GM19239 (cell line): ENCODE measurements around the gene SAMSN1.

Experiments used
- DNase-seq: peaks from one replicate; pipeline ENCODE4 v3.0.0; 2011; ENCODE audit warnings: low spot score; ENCODE audit not compliant: insufficient read length
- FAIRE-seq: peaks from 2 replicates; lab custom pipeline; 2011; peaks lifted over from hg19 to GRCh38; lab: Jason Lieb, UNC

The SAMSN1 gene

GRCh38 chr21:14492931-14493330 is 53.2 kb downstream of the SAMSN1 start:
- no peak for FAIRE-seq
- no peak for DNase-seq

DNA sequence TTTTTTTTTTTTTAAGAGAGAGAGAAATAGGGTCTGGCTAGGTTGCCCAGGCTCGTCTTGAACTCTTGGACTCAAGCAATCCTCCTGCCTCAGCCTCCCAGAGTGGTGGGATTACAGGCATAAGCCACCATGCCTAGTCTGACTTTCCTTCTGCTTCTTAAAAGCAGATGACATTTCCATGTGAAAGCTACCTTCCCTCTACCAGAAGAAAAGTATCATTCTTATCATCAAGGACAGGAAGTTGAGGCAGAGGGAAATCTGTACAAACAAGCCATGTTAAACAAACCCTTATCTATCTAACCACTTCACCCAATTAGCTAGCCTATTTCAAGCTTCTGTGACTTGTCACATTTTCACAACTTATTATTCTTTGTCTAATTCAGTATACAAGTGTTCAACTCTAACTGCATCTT is 54.8 kb downstream of the SAMSN1 start:
- FAIRE-seq: peak; percentile 11
- no peak for DNase-seq

GRCh38 chr21:14488672-14489204 is 57.4 kb downstream of the SAMSN1 start:
- peak; percentile 26 for FAIRE-seq
- no peak for DNase-seq

DNA sequence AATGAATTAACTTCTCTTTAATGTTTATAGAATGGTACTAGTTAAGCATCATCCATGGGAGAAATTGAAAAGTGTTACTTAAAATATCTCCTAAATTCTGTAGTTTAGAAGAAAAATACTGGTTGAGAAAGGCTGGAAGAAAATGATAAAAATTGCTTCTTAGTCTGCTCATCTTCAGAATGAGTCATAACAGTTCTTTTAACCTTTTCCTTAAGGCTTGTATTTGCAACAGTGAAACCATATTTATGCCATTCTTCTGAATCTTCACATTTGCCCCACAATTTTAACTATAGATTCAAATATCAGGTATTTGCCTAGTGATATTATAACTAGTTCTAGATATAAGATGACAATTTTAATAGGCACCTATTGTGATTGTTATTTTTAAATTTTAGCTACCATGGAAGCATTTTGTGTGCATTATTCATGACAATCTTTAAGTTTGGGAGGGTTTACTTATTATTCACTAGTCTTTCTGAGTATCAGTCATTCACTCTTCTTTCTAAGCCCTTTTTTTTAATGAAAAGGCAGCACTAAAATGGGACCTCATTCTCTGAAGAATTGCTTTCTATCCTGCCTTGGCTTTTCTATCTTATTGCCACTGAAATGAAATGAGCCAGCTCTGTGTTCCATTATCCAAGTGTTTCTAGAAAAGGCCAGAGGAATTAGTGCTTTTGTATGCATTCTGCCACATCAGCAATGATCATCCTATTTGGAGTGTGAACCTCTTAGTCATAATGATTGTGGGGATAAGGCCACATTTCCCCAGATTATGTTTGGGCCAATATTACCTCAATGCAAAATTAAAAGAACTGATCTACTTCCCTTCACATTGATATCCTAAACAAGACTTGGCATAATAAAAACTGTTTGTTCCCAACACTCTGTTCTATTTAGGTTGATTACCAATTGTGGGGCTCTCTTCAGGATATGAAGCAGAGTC is 58.4 kb downstream of the SAMSN1 start:
- DNase-seq (no peak), FAIRE-seq (peak; percentile 75)

DNA sequence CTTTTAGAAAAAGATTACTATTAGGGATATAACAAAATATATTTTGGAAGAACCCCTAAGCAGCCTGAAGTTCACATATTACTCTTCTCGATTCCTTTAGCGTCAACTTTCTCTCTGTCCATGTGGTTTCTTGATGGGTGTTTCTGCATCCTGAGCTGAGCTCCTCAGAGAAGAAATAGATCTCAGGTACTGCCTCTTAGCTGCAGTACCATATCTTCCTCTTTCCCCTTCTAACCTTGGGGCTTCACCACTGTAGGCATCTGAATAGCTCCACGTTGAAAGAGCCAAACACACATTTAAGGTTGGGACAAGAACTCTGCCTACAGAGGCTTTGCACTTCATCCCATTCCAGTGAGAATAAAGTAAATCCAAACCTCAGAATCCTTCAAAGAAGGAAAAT is 59.2 kb downstream of the SAMSN1 start:
- no peak for DNase-seq
- FAIRE-seq: peak; percentile 66

- FAIRE-seq: peak; percentile 72
Observed at GRCh38 chr21:14484188-14485009, 61.7 kb downstream of the SAMSN1 start.

GRCh38 chr21:14483296-14483695 is 62.8 kb downstream of the SAMSN1 start:
- no peak for DNase-seq
- FAIRE-seq: no peak

More at GRCh38 chr21:14484188-14485009, 61.7 kb downstream of the SAMSN1 start:
- DNase-seq: no peak

DNA sequence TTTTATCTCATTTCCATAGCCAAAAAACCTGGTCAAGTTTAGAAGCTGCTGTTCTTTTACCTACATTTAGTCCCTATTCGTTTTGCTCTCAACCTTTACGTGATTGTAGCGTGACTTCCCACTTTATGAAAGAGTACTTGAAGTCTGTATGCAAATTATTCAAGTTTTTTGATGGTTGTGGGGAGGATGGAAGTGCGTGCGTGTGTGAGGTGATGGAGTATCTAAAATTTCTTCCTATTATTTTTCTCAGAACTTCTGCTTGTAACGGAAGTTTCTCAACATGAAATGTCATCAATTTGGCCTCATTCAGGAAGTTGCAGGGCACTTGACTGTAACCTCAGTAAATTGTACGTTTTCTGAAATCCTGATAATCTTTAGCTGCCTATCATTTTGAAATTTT is 64.0 kb downstream of the SAMSN1 start:
- FAIRE-seq (peak; percentile 55), DNase-seq (no peak)

GRCh38 chr21:14480411-14481031 is 65.6 kb downstream of the SAMSN1 start:
- DNase-seq: no peak
- FAIRE-seq: peak; percentile 21

DNA sequence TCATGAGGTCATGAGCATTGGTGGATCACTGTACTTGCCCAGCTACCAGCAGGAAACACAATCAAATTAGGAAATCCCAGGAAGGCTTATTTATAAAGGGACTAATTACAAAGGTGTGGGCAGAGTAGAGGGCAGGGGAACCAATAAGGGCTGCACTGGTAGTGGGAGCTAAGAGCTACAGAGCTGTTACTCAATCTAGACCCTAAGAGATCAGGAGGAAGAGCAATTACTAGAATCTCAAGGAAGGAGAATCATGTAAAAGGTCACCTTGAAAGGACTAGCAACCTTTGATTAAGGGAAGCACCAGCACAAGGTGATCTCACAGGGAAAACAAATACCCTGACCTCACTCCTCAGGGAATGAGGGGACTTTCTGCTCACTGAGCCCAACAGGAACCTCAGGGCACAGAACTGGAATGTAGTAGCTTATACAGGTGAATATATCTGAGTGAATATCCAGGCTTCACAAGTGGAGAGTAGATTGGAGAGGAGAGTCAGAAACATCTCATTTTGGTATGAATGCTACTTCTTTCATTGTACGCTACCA is 66.8 kb downstream of the SAMSN1 start:
- FAIRE-seq: peak; percentile 23
- no peak for DNase-seq

DNA sequence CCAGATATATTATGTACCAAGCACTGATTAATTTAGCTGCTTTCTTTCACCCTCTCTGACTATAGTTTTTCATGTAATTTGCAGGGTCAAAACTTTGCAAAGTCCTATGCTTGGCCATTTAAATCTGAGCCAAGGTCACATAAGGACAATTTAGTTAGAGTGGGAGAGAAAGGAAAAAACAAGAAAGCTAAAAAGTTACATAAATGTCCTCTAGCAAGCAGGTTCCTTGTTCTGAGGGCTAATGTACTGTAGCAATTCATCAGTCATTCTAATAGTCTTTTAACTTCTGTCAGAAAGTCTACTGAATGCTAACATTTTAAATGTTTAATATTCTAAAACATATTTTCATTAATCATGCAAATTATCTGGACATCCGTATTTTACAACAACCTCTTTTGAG is 68.3 kb downstream of the SAMSN1 start:
- DNase-seq (no peak), FAIRE-seq (no peak)

DNA sequence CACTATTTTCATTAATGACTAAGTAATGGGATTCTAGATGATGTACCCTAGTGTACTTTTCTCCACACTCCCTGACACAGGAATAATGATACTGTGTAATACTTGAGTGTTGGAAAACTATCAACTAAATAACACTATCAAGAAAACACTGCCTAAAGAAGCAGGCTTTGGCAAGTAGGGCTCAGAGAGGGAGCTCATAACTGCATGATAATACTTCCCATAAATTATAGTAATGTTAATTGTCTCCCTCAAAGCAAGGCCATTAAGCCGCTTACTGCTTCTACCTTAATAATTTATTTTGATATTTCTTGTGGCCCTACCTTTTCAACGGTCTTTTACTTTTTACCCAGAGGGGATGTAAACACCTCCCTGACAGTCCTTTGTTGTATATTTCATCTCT is 69.0 kb downstream of the SAMSN1 start:
- DNase-seq (no peak), FAIRE-seq (no peak)

GRCh38 chr21:14474995-14475394 is 71.1 kb downstream of the SAMSN1 start:
- FAIRE-seq: no peak
- DNase-seq: no peak

GRCh38 chr21:14469641-14470040 is 76.5 kb downstream of the SAMSN1 start:
- FAIRE-seq: no peak
- DNase-seq: no peak

DNA sequence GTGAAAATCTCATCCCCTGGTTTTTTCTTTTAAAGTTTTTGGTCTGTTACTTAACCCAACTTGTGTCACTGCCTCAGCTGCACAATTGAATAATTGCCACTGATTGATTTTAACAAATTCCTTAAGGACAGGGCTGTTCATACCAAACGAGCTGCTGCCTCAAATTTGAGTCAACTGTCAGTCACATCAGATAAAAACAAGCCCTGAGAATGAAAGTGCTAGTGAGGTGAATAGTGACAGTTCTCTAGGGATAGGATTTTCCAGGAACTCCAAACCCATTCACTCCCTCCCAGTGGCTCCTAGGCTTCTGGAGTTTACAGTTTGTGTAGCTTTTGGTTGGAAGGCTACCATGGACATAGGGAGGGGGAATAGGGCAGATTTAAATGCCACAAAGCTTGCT is 79.4 kb downstream of the SAMSN1 start:
- DNase-seq (no peak), FAIRE-seq (no peak)

DNA sequence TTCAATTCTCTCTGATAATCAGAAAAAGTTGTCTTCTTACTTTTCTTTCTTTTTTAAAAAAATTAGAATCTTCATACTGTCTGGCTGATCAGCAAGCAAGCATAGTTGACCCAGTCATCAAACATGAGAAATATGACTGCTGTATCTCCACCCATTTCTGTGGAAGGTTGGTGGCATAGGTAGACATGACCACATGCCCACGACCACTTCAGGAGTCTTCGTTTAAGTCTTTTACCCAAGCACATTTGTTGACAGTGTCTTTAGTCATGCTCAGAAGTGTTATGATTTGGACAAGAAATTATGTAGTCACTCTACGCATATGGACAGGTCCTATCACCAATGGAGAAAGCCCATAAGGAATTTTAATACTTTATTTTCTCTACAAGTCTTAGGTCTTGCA is 88.4 kb downstream of the SAMSN1 start:
- DNase-seq (no peak), FAIRE-seq (no peak)

- no peak for FAIRE-seq
- no peak for DNase-seq
Observed at GRCh38 chr21:14456911-14457310, 89.2 kb downstream of the SAMSN1 start.

DNA sequence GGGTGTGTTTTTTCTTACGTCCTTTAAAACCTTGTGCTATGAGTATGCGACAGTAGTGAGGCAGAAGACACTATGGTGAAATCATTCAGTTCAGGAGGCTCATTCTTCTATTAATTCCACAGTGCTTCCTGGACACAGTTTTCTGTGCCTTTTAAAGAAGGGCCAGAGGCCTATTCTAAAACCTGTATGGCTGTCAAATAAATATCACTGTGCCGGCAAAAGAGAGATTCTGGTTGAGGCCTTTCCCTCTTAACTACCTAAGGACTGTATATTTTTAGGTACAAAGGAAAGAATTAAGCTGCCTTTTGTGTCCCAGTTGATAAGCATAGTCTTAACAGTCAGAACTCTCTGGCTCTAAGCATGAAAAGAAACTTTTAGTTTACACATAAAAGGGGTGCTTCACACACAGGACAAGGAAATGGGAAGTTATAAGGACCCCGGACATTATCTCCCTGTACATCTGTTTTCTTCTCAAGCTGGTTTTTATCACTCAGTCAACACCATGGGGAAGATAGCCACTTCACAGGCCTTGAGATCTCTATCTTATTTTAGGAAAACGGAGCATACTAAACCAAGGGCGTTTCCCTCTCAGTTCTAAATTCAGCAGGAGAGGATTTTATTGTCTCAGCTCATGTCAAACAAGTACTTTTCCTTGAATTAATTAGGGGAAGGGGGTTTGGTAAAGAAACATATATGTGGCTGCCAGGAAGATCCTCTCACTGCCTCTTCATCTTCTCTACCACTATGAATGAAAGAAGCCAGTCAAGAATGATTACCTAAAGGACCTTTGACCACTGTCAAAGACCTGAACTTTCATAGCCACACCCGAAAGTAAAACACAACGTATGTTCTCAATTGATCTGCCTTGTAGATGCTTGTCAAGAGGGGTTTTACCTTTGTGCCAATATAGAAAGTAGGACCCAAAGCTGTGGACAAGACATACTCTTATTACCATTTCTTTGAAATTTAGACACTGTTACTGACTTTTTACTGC is 91.8 kb downstream of the SAMSN1 start:
- peak; percentile 99 for FAIRE-seq
- peak; percentile 7 for DNase-seq
